H1 (cell line): ENCODE measurements around the gene MRPL16. TPM values are rescaled to one million over a fixed set of nuclear protein-coding genes. Genes with fewer than 3 reads are reported as not detected.
"Not testable (repeated sequence)": the region's sequence is repeated elsewhere in the genome, so short reads cannot be mapped to it uniquely, and the experiment has no call there.

Experiments used
- CTCF ChIA-PET: fragments of 300-600 bp; sonication (Branson Sonifier 250); formaldehyde crosslinking; loops from one replicate; lab custom pipeline; 2021; ENCODE audit not compliant: partially characterized antibody; lab: Charles Lee
- POLR2A ChIA-PET: fragments of 300-600 bp; sonication (Branson Sonifier 250); formaldehyde crosslinking; loops from one replicate; lab custom pipeline; 2021; ENCODE audit warnings: inconsistent platforms; ENCODE audit not compliant: partially characterized antibody; lab: Charles Lee
- DNase-seq, 2 experiments: peaks; one replicate each; pipeline versions ENCODE4 v3.0.0 to v3.0.0-alpha.2; 2010 to 2022; ENCODE audit warnings: low spot score in 2 of 2, low read depth in 1 of 2, mixed read lengths in 1 of 2
- FAIRE-seq: peaks from 2 replicates; lab custom pipeline; 2011; peaks lifted over from hg19 to GRCh38; lab: Jason Lieb, UNC
- H2AFZ ChIP-seq: 2 replicates; pipeline ENCODE4 v1.8.1; 2012; ENCODE audit warnings: low read length, inconsistent platforms
- H2AK5ac ChIP-seq: 2 replicates; pipeline ENCODE4 v1.6.1; 2013; ENCODE audit warnings: low read depth, low read length
- H2BK120ac ChIP-seq: replicated peaks from 2 replicates; pipeline ENCODE3; 2013; ENCODE audit warnings: low read depth, low read length, inconsistent platforms
- H2BK12ac ChIP-seq: 2 replicates; pipeline ENCODE4 v1.6.1; 2013; ENCODE audit warnings: low read depth, low read length
- H2BK15ac ChIP-seq: 2 replicates; pipeline ENCODE4 v1.6.1; 2013; ENCODE audit warnings: low read length
- H2BK20ac ChIP-seq: 2 replicates; pipeline ENCODE4 v1.6.1; 2013; ENCODE audit warnings: low read length
- H2BK5ac ChIP-seq: 2 replicates; pipeline ENCODE4 v1.6.1; 2013; ENCODE audit warnings: low read depth, low read length
- H3K14ac ChIP-seq: 2 replicates; pipeline ENCODE4 v1.6.1; 2013; ENCODE audit warnings: inconsistent platforms; ENCODE audit not compliant: insufficient read length
- H3K18ac ChIP-seq: 2 replicates; pipeline ENCODE4 v1.6.1; 2013; ENCODE audit warnings: low read length; ENCODE audit errors: extremely low read depth
- H3K23ac ChIP-seq: 2 replicates; pipeline ENCODE4 v1.6.1; 2013; ENCODE audit warnings: inconsistent platforms; ENCODE audit not compliant: insufficient read length
- H3K23me2 ChIP-seq: 2 replicates; pipeline ENCODE4 v1.6.1; 2013; ENCODE audit warnings: low read depth, low read length
- H3K27ac ChIP-seq: 2 replicates; pipeline ENCODE4 v1.6.1; 2011; ENCODE audit warnings: low read depth, low read length, inconsistent platforms
- H3K27me3 ChIP-seq, 4 experiments: replicated peaks in 1 of 4; 1 replicate in 1 of 4; 2 replicates in 3 of 4; pipeline versions ENCODE4 v1.6.1 to v1.8.1; 2011 to 2013; ENCODE audit warnings: low read length in 3 of 4, mild to moderate bottlenecking in 3 of 4, inconsistent platforms in 2 of 4, mixed read lengths in 2 of 4, moderate library complexity in 1 of 4; ENCODE audit not compliant: control insufficient read depth in 3 of 4, insufficient read depth in 3 of 4; ENCODE audit errors: extremely low read depth in 1 of 4
- H3K36me3 ChIP-seq, 4 experiments: 2 replicates each; pipeline versions ENCODE4 v1.6.1 to v1.8.1; 2011 to 2013; ENCODE audit warnings: mild to moderate bottlenecking in 4 of 4, low read length in 3 of 4, moderate library complexity in 2 of 4, control low read depth in 1 of 4, inconsistent platforms in 1 of 4; ENCODE audit not compliant: insufficient read depth in 4 of 4, control insufficient read depth in 2 of 4
- H3K4ac ChIP-seq: replicated peaks from 2 replicates; pipeline ENCODE3; 2013; ENCODE audit warnings: low read length, low read depth, mixed read lengths, inconsistent platforms; ENCODE audit not compliant: insufficient read length
- H3K4me1 ChIP-seq, 4 experiments: replicated peaks in 1 of 4; 1 replicate in 1 of 4; 2 replicates in 3 of 4; pipeline versions ENCODE4 v1.6.1 to v1.8.1; 2011 to 2013; ENCODE audit warnings: low read length in 3 of 4, inconsistent platforms in 2 of 4, mixed read lengths in 1 of 4; ENCODE audit not compliant: insufficient read depth in 4 of 4, control insufficient read depth in 3 of 4
- H3K4me2 ChIP-seq, 2 experiments: 2 replicates each; pipeline versions ENCODE4 v1.6.1 to v1.8.1; 2011 to 2013; ENCODE audit warnings: low read depth in 2 of 2, low read length in 2 of 2, control low read depth in 1 of 2, inconsistent platforms in 1 of 2, mild to moderate bottlenecking in 1 of 2; ENCODE audit not compliant: insufficient read depth in 1 of 2
- H3K4me3 ChIP-seq, 4 experiments: fragments of 200-600, 300-600 bp in 1 of 4; sonication (generic), shearing (Covaris generic), sonication (Bioruptor Twin) in 1 of 4; 2 replicates each; pipeline versions ENCODE4 v1.5.1 to v1.8.1; 2011 to 2016; ENCODE audit warnings: low read length in 4 of 4, low read depth in 3 of 4, control low read depth in 2 of 4, inconsistent platforms in 2 of 4, mild to moderate bottlenecking in 2 of 4, mixed read lengths in 1 of 4, moderate library complexity in 1 of 4; ENCODE audit not compliant: insufficient read depth in 2 of 4; ENCODE audit errors: extremely low read depth in 1 of 4
- H3K56ac ChIP-seq: replicated peaks from 2 replicates; pipeline ENCODE3; 2013; ENCODE audit warnings: low read depth, mild to moderate bottlenecking, mixed read lengths, low read length, inconsistent platforms; ENCODE audit not compliant: insufficient read length
- H3K79me1 ChIP-seq: 2 replicates; pipeline ENCODE4 v1.6.1; 2013; ENCODE audit warnings: low read depth, low read length, control low read depth
- H3K79me2 ChIP-seq, 2 experiments: 2 replicates each; pipeline versions ENCODE4 v1.6.1 to v1.8.1; 2012 to 2013; ENCODE audit warnings: low read length in 2 of 2, mild to moderate bottlenecking in 2 of 2, inconsistent platforms in 1 of 2; ENCODE audit not compliant: insufficient read depth in 2 of 2, control insufficient read depth in 1 of 2
- H3K9ac ChIP-seq, 4 experiments: replicated peaks in 1 of 4; 1 replicate in 1 of 4; 2 replicates in 3 of 4; pipeline versions ENCODE4 v1.6.1 to v1.8.1; 2011 to 2013; ENCODE audit warnings: low read depth in 3 of 4, low read length in 3 of 4, control low read depth in 2 of 4, mild to moderate bottlenecking in 2 of 4, moderate library complexity in 2 of 4, inconsistent platforms in 1 of 4; ENCODE audit errors: extremely low read depth in 1 of 4
- H3K9me3 ChIP-seq, 2 experiments: 2 replicates each; pipeline versions ENCODE4 v1.6.1 to v1.8.1; 2012 to 2013; ENCODE audit warnings: mild to moderate bottlenecking in 2 of 2, moderate library complexity in 2 of 2, control low read depth in 1 of 2, inconsistent platforms in 1 of 2, low read depth in 1 of 2, low read length in 1 of 2, mixed read lengths in 1 of 2; ENCODE audit not compliant: insufficient read depth in 2 of 2
- H4K20me1 ChIP-seq, 2 experiments: replicated peaks in 1 of 2; 2 replicates each; pipeline versions ENCODE3 to v1.8.1; 2011 to 2013; ENCODE audit warnings: inconsistent platforms in 2 of 2, low read length in 2 of 2, mild to moderate bottlenecking in 1 of 2; ENCODE audit not compliant: insufficient read depth in 2 of 2, control insufficient read depth in 1 of 2
- H4K5ac ChIP-seq: 2 replicates; pipeline ENCODE4 v1.6.1; 2013; ENCODE audit warnings: low read length, low read depth, mixed read lengths, inconsistent platforms; ENCODE audit not compliant: insufficient read length
- H4K8ac ChIP-seq: 2 replicates; pipeline ENCODE4 v1.8.0; 2013; ENCODE audit warnings: mild to moderate bottlenecking, moderate library complexity, low read length, inconsistent platforms; ENCODE audit not compliant: insufficient read depth; ENCODE audit errors: extremely low read depth
- H4K91ac ChIP-seq: replicated peaks from 2 replicates; pipeline ENCODE3; 2013; ENCODE audit warnings: low read length, mixed read lengths, inconsistent platforms; ENCODE audit not compliant: insufficient read length
- WGBS, 2 experiments: shearing (Covaris generic) in 1 of 2; methylation state at CpG; one replicate each; pipeline versions ENCODE4 v1.1.6 to v1.1.7; 2013 to 2015; ENCODE audit warnings: low lambda C conversion rate in 2 of 2, mixed read lengths in 2 of 2, inconsistent platforms in 1 of 2, low coverage in 1 of 2, missing lambda C conversion rate in 1 of 2; ENCODE audit not compliant: insufficient replicate concordance in 2 of 2, insufficient coverage in 1 of 2, insufficient read length in 1 of 2; ENCODE audit errors: extremely low coverage in 1 of 2, missing lambda C conversion rate in 1 of 2; 5-methylcytosine and 5-hydroxymethylcytosine counted together
- polyA plus RNA-seq, 7 experiments: library from polyadenylated mRNA; depleted of rRNA in 3 of 7; stranded (reverse) in 5 of 7; unstranded in 2 of 7; fragments of >200 nt in 5 of 7; fragments of 200-250 nt in 2 of 7; gene quantifications; 1 replicate in 5 of 7; 2 replicates in 1 of 7; 4 replicates in 1 of 7; pipeline versions ENCODE4 v1.2.1 to v1.2.3, GENCODE V29; 2011 to 2013; ENCODE audit warnings: missing spikeins in 2 of 7, mixed read lengths in 2 of 7
- total RNA-seq: library from RNA; stranded (reverse); fragmentation: NEBNext Ultra II Directional; extraction: Animal tissue kit (Norgen Biotek cat#: 25700); gene quantifications from 2 replicates; pipeline ENCODE4 v1.2.1, GENCODE V29; 2021

The MRPL16 gene
- total and polyA plus RNA-seq, 2 of the 8 experiments (the other 6 are each of a cell fraction or from before 2014, with no cell fraction given) = 69.2 to 79.8 TPM

DNA sequence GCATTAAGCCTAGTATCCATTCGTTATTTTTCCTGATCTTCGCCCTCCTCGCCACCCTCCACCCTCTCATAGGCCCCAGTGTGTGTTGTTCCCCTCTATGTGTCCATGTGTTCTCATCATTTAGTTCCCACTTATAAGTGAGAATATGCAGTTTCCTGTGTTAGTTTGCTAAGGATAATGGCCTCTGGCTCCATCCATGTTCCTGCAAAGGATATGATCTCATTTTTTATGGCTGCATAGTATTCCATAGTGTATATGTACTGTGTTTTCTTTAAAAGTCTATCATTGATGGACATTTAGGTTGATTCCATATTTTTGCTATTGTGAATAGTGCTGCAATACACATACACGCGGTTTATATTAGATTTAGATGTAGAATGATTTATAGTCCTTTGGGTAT lies 40.8 kb upstream of the MRPL16 start:
- WGBS, 2 experiments = 84% methylated on average over 5 of the region's 5 CpGs; no CpG with 5 or more reads in 1 of the 2 experiments
- H2AK5ac ChIP-seq, H2BK12ac ChIP-seq, H3K4ac ChIP-seq, H3K27me3 ChIP-seq, H2BK15ac ChIP-seq, H3K79me2 ChIP-seq, H3K4me2 ChIP-seq, H2AFZ ChIP-seq, H3K56ac ChIP-seq, POLR2A ChIA-PET, H3K27ac ChIP-seq, H3K4me3 ChIP-seq, H3K79me1 ChIP-seq, H3K9me3 ChIP-seq, H2BK120ac ChIP-seq, H3K14ac ChIP-seq, H3K18ac ChIP-seq, H3K36me3 ChIP-seq, H3K23me2 ChIP-seq, H3K23ac ChIP-seq, H2BK20ac ChIP-seq, H4K91ac ChIP-seq, H4K8ac ChIP-seq, H2BK5ac ChIP-seq, H4K20me1 ChIP-seq, H3K9ac ChIP-seq, DNase-seq, H3K4me1 ChIP-seq, H4K5ac ChIP-seq, FAIRE-seq: not testable (repeated sequence)
- CTCF ChIA-PET = interaction anchor here (0.9 kb wide), 1 partner anchor 44 kb away, joined by 4 read pairs; no protein-coding TSS in a partner anchor

- H4K8ac ChIP-seq, H2BK15ac ChIP-seq, FAIRE-seq, H3K79me1 ChIP-seq, H3K36me3 ChIP-seq, DNase-seq, H2BK20ac ChIP-seq, H2AK5ac ChIP-seq, H3K27me3 ChIP-seq, H3K56ac ChIP-seq, H2AFZ ChIP-seq, H4K20me1 ChIP-seq, H4K5ac ChIP-seq, H3K23me2 ChIP-seq, H3K23ac ChIP-seq, H3K9ac ChIP-seq, H3K79me2 ChIP-seq, H3K4me2 ChIP-seq, H3K4me3 ChIP-seq, POLR2A ChIA-PET, H3K4ac ChIP-seq, H4K91ac ChIP-seq, H3K27ac ChIP-seq, H2BK120ac ChIP-seq, H3K18ac ChIP-seq, H3K14ac ChIP-seq, H3K4me1 ChIP-seq, H2BK5ac ChIP-seq, H2BK12ac ChIP-seq, H3K9me3 ChIP-seq: not testable (repeated sequence)
- CTCF ChIA-PET = interaction anchor here (1.2 to 1.7 kb wide), 3 partner anchors 14 to 402 kb away, joined by 3 to 4 read pairs (median 3); no protein-coding TSS in a partner anchor
- 95% methylated on average over 2 of the region's 2 CpGs; no CpG with 5 or more reads in 1 of the 2 experiments for WGBS, 2 experiments
Measured at GRCh38 chr11:59849551-59849950, 39.0 kb upstream of the MRPL16 start.
